TTC549 (cell line): ENCODE data around the gene RPL10.

Experiments used
- FAIRE-seq: peaks from 2 replicates; lab custom pipeline; 2012; peaks lifted over from hg19 to GRCh38; lab: Jason Lieb, UNC

Gene RPL10

GRCh38 chrX:154431341-154431740, 33.2 kb downstream of the RPL10 start:
- FAIRE-seq = no peak

- no peak for FAIRE-seq
These were observed 34.0 kb downstream of the RPL10 start for GRCh38 chrX:154432210-154432609.

GRCh38 chrX:154433605-154434004, 35.4 kb downstream of the RPL10 start:
- FAIRE-seq = no peak

GRCh38 chrX:154434394-154435168, 36.4 kb downstream of the RPL10 start:
- no peak for FAIRE-seq

GRCh38 chrX:154435171-154435733, 37.1 kb downstream of the RPL10 start:
- no peak for FAIRE-seq

- FAIRE-seq = no peak
These were observed 38.3 kb downstream of the RPL10 start for GRCh38 chrX:154436374-154436982.

- FAIRE-seq = no peak
These were observed 39.0 kb downstream of the RPL10 start, which contains the start of gene GDI1 for GRCh38 chrX:154436983-154437752. TSS of gene GDI1 (plus strand) at chrX:154437154. CDS start at chrX:154437255, 101 bp downstream.

GRCh38 chrX:154437971-154438893, 40.1 kb downstream of the RPL10 start:
- no peak for FAIRE-seq

- no peak for FAIRE-seq
These were observed 41.7 kb downstream of the RPL10 start for GRCh38 chrX:154439841-154440240.

- no peak for FAIRE-seq
These were observed 42.6 kb downstream of the RPL10 start for GRCh38 chrX:154440623-154441357.

- no peak for FAIRE-seq
These were observed 43.4 kb downstream of the RPL10 start for GRCh38 chrX:154441564-154441963.

- no peak for FAIRE-seq
These were observed 44.0 kb downstream of the RPL10 start for GRCh38 chrX:154441984-154442707.

- FAIRE-seq = no peak
These were observed 45.3 kb downstream of the RPL10 start for GRCh38 chrX:154443479-154443910.

GRCh38 chrX:154443992-154444754, 46.0 kb downstream of the RPL10 start, which contains the start of gene FAM50A:
TSS of gene FAM50A (plus strand) at chrX:154444141. CDS start at chrX:154444236, 95 bp downstream.
- FAIRE-seq = no peak

GRCh38 chrX:154444755-154445246, 46.6 kb downstream of the RPL10 start:
- no peak for FAIRE-seq

GRCh38 chrX:154445776-154446175, 47.6 kb downstream of the RPL10 start:
- no peak for FAIRE-seq

GRCh38 chrX:154446430-154446829, 48.3 kb downstream of the RPL10 start:
- FAIRE-seq = no peak

- FAIRE-seq = no peak
These were observed 50.3 kb downstream of the RPL10 start for GRCh38 chrX:154448484-154448883.

GRCh38 chrX:154449618-154450017, 51.4 kb downstream of the RPL10 start:
- no peak for FAIRE-seq
